ENCODE results near the gene TTC33.

TTC33 gene, protein sequence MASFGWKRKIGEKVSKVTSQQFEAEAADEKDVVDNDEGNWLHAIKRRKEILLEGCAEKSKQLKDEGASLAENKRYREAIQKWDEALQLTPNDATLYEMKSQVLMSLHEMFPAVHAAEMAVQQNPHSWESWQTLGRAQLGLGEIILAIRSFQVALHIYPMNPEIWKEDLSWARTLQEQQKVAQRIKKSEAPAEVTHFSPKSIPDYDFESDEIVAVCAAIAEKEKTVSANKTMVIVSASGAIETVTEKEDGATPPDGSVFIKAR

DNA sequence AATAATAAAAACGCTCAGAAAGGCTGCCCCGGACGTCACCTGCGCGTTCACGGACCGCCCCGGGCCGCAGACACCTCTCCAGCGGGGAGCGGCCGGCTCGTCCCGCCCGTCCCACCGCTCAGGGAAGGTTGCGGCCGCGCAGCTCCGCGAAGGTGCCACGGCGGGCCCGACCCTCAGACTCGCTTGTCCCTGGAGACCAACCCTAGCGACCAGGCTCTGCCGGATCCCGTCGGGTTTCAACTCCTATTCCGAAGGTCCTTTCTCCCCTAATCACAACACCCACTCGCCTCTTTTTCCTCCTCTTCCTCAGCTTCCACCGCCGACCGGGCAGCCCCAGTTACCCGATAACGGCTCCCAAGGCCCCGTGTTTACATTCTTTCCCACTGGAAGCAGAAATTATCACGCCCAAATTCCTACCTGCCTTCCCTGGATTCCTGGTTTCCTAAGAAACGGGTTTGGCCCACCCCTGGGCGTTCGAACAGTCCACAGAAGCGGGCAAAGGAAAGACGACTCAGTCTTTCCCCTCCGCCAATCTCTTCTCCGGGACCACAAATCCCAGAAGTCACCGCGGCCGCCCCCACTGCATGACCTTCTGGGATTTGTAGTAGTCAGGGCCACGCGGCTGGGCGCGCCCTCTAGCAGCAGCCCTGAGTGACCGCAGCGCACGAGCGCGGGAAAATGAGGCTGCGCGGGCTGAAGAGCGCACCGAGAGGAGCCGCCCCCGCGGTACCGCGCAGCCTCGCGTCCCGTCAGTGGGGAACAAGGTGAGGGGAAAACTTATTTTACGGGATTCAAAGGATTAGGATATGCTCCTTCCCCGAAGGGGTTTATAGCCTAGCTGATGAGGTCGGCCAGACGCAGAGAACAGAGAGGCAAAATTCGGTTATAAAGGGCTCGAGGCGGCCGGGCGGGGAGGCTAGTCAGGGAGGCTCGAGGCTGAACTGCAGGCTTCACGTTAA is at the start of gene TTC33:
Gene TTC33 (minus strand): TSS at position 555 of the 959 bp plus-strand sequence. CDS start 8,943 bp downstream, outside the sequence.
- peak within 1 kb of the TSS; percentile 98 for H3K4me3 ChIP-seq (replicated peaks; ENCODE audit: low read depth, low read length)
- TF ChIP-seq, protein P1, sequence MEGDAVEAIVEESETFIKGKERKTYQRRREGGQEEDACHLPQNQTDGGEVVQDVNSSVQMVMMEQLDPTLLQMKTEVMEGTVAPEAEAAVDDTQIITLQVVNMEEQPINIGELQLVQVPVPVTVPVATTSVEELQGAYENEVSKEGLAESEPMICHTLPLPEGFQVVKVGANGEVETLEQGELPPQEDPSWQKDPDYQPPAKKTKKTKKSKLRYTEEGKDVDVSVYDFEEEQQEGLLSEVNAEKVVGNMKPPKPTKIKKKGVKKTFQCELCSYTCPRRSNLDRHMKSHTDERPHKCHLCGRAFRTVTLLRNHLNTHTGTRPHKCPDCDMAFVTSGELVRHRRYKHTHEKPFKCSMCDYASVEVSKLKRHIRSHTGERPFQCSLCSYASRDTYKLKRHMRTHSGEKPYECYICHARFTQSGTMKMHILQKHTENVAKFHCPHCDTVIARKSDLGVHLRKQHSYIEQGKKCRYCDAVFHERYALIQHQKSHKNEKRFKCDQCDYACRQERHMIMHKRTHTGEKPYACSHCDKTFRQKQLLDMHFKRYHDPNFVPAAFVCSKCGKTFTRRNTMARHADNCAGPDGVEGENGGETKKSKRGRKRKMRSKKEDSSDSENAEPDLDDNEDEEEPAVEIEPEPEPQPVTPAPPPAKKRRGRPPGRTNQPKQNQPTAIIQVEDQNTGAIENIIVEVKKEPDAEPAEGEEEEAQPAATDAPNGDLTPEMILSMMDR (IDR thresholded peaks at IDR 0.05; ENCODE audit: low read length, missing control alignments): peak; percentile 48
- DNase-seq (ENCODE audit: low read depth): peak; percentile 95

DNA sequence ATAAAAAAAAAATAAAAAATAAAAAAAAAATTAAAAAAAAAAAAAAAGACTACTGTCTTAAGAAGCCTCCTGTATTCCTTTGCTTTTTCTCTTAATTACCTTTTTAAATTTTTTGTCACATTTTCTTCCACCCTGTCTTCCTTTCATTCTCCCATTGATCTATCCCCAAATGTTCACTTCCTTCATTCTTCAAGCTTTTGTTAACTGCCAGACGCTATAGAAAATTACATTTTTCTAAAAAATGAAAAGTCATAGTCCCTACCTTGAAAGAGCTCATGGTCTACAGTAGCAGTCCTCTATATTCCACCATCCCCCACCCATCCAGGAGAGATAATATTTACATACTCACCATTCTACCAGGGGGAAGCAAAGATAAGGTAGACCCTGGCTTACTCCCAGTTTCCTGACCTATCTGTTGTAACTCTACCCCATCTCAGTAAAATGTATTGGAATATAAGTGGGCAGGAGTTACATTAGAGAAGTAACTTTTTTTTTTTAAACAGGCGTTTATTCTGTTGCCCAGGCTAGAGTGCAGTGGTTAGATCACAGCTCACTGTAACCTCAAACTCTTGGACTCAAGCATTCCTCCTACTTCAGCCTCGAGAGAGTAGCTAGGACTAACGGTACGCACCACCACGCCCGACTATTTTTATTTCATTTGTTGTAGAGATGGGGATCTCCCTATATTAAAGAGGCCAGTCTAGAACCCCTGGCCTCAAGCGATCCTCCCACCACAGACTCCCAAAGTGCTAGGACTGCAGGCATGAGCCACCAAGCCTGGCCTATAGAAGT is 46.2 kb upstream of the TTC33 start:
- no peak overlapping the region for H3K4me3 ChIP-seq (replicated peaks; ENCODE audit: low read depth, low read length)
- no peak for DNase-seq (ENCODE audit: low read depth)
- TF ChIP-seq, protein P1 (IDR thresholded peaks at IDR 0.05; ENCODE audit: low read length, missing control alignments): no peak

DNA sequence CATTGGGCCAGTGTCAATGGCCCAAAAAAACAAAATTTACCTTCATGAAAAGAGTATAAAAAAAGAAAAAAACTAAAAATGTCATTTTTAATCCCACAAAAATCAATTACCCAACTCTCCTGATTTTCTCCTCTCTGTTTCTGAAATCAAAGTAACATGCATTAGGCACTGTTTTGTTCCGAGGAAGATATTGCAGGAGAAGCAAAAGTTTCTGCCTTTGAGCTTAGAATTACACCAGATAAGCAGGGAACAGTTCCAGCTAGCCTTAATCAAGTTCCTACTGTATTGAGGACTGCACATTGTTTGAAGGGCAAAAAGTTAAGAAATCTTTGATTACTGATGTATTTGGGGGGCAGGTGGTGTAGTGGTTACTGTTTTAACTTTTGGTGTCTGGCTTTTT is 43.5 kb upstream of the TTC33 start:
- H3K4me3 ChIP-seq (replicated peaks; ENCODE audit: low read depth, low read length): peak overlapping the region; percentile 96
- no peak for DNase-seq (ENCODE audit: low read depth)
- TF ChIP-seq, protein P1 (IDR thresholded peaks at IDR 0.05; ENCODE audit: low read length, missing control alignments): no peak

DNA sequence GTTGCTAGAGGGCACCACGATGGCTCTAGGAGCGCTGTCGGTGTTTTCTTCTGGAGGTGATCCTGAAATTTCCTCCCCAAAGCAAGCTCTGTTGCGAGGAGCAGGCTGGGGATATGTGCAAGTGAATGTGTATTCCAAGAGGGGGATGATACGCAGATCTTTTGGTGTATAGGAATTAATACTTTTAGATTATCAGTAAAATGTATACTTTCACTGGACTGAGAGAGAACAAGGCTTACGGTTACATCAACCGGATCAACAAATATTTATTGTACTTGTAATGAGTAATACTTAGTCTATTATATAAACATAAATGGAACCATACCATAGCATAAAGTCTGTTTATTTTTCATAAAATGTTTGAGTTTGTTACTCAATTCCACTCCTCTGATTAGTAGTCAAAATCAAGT is 43.0 kb upstream of the TTC33 start:
- no peak for DNase-seq (ENCODE audit: low read depth)
- TF ChIP-seq, protein P1 (IDR thresholded peaks at IDR 0.05; ENCODE audit: low read length, missing control alignments): peak; percentile 26
- H3K4me3 ChIP-seq (replicated peaks; ENCODE audit: low read depth, low read length): peak overlapping the region; percentile 96

DNA sequence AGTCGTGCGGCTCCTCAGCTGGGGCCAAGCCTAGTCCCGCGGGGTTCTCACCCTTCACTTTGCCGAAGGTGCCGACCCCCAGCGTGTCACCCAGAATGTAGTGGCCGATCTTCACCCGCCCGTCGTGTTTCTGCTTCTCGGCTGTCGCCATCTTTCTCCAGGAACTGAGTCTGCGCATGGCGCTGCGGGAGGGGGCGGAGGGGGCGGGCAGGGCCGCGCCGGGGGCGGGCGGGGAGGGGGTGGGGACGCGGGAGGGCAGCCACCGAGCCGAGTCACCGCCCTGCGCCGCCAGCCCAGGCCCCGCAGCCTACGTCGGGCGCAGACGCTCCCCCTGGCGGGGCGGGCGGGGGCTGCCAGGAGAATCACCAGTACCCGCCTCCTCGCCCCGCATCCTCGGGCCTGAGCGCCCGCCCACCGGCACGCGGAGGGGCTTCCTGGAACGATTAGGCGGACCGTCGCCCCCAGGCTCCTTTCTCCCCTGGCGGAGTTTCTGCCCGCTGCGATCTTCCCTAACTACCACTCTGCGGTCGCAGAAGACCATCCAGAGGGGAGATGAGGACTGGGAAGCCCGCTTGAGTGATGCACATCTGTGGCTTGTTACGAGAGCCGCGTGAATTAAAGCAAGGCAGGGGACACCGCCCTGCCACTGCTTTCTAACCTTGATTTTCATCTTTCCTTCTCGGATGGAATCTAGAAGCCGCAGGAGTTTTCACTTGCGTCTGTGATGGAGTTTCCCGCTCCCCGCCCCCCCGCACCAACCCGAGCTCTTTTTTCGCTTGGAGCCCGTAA is 42.4 kb upstream of the TTC33 start, which contains the start of gene PRKAA1:
Gene PRKAA1 (minus strand): TSS at position 363 of the 789 bp plus-strand sequence. CDS start 185 bp downstream, at position 178.
- DNase-seq (ENCODE audit: low read depth): peak; percentile 89
- TF ChIP-seq, protein P1 (IDR thresholded peaks at IDR 0.05; ENCODE audit: low read length, missing control alignments): peak; percentile 26
- H3K4me3 ChIP-seq (replicated peaks; ENCODE audit: low read depth, low read length): peak within 1 kb of the TSS; percentile 96

All from fibroblast of pulmonary artery (primary cell).